K562 (cell line): ENCODE data around the gene SPON2. TPM values are rescaled to one million over a fixed set of nuclear protein-coding genes. Genes with fewer than 3 reads are reported as not detected.
A peak's percentile ranks its signal among the peaks of the same experiment; 100 is the strongest.

ENCODE experiments used
- ATAC-seq: fragments of 200-7000 bp; cut with Tn5 transposase; 3 replicates; pipeline ENCODE4 v1.9.1; 2020; ENCODE audit warnings: moderate library complexity
- BruUV-seq: library from RNA; stranded (reverse); fragments of 400-500 nt; replicated peaks from 2 replicates; lab custom pipeline; 2021; lab: Mats Ljungman, UMichigan
- CTCF ChIA-PET: fragments of 300-600 bp; formaldehyde crosslinking; extraction: SDS; loops from one replicate; lab custom pipeline; 2021; ENCODE audit warnings: low intra/inter-chr PET ratio; lab: Yijun Ruan, JAX
- POLR2A ChIA-PET: fragments of 300-600, 350-650 bp; sonication (Branson Sonifier 250); formaldehyde crosslinking; extraction: SDS; loops from one replicate; lab custom pipeline; 2021; ENCODE audit warnings: antibody characterized with exemption, inconsistent platforms; lab: Yijun Ruan, JAX
- DNase-seq, 4 experiments: peaks; one replicate each; pipeline versions ENCODE4 v3.0.0 to v3.0.0-alpha.2; 2011 to 2018; ENCODE audit warnings: low spot score in 3 of 4, mixed read lengths in 3 of 4; ENCODE audit errors: extremely low read depth in 1 of 4
- FAIRE-seq: peaks from 2 replicates; lab custom pipeline; 2011; peaks lifted over from hg19 to GRCh38; lab: Jason Lieb, UNC
- H2AFZ ChIP-seq: 2 replicates; pipeline ENCODE4 v1.6.0; 2011; ENCODE audit warnings: low read depth, low read length, control low read depth, inconsistent platforms
- H3K27ac ChIP-seq: fragments of 200-600 bp; 3 replicates; pipeline ENCODE4 v1.8.0; 2011; ENCODE audit warnings: low read depth, mild to moderate bottlenecking, control low read depth, inconsistent platforms, low read length, moderate library complexity, mixed read lengths; ENCODE audit errors: extremely low read depth
- H3K27me3 ChIP-seq, 2 experiments: fragments of 300-600 bp in 1 of 2; 2 replicates in 1 of 2; 3 replicates in 1 of 2; pipeline versions ENCODE4 v1.6.0 to v1.8.0; 2011; ENCODE audit warnings: inconsistent platforms in 2 of 2, low read length in 2 of 2, mild to moderate bottlenecking in 1 of 2, mixed read lengths in 1 of 2, moderate library complexity in 1 of 2; ENCODE audit not compliant: control insufficient read depth in 2 of 2, insufficient read depth in 2 of 2
- H3K36me3 ChIP-seq: fragments of 300-600 bp; 3 replicates; pipeline ENCODE4 v1.8.0; 2011; ENCODE audit warnings: mild to moderate bottlenecking, low read length, inconsistent platforms; ENCODE audit not compliant: control insufficient read depth, insufficient read depth
- H3K4me1 ChIP-seq, 2 experiments: fragments of 200-600 bp in 1 of 2; replicated peaks in 1 of 2; 2 replicates in 1 of 2; 3 replicates in 1 of 2; pipeline versions ENCODE4 v1.5.1 to v1.8.0; 2011; ENCODE audit warnings: inconsistent platforms in 2 of 2, low read length in 2 of 2, mild to moderate bottlenecking in 1 of 2, mixed read lengths in 1 of 2, moderate library complexity in 1 of 2; ENCODE audit not compliant: control insufficient read depth in 2 of 2, insufficient read depth in 2 of 2
- H3K4me2 ChIP-seq: 2 replicates; pipeline ENCODE4 v1.6.1; 2011; ENCODE audit warnings: low read length, control low read depth, inconsistent platforms, mixed read lengths; ENCODE audit not compliant: insufficient read depth
- H3K4me3 ChIP-seq: fragments of 200-600 bp; sonication (generic), shearing (Covaris generic); 2 replicates; pipeline ENCODE4 v1.5.1; 2016; ENCODE audit warnings: control low read depth, inconsistent platforms
- H3K79me2 ChIP-seq: fragments of 200-600 bp; 3 replicates; pipeline ENCODE4 v1.8.0; 2011; ENCODE audit warnings: low read length, inconsistent platforms; ENCODE audit not compliant: control insufficient read depth, insufficient read depth
- H3K9ac ChIP-seq, 2 experiments: 2 replicates each; pipeline versions ENCODE4 v1.6.0 to v1.6.1; 2011; ENCODE audit warnings: low read depth in 2 of 2, low read length in 2 of 2, control low read depth in 1 of 2, inconsistent platforms in 1 of 2, mild to moderate bottlenecking in 1 of 2, mixed read lengths in 1 of 2; ENCODE audit not compliant: insufficient read depth in 1 of 2
- H3K9me1 ChIP-seq: one replicate; pipeline ENCODE4 v1.6.0; 2011; ENCODE audit warnings: inconsistent platforms, mild to moderate bottlenecking, low read length, moderate library complexity; ENCODE audit not compliant: control insufficient read depth, insufficient read depth
- H3K9me3 ChIP-seq: replicated peaks from 2 replicates; pipeline ENCODE4 v1.5.1; 2011; ENCODE audit warnings: low read depth, low read length, inconsistent platforms; ENCODE audit not compliant: control insufficient read depth, insufficient read depth
- H4K20me1 ChIP-seq: replicated peaks from 2 replicates; pipeline ENCODE4 v1.6.1; 2011; ENCODE audit warnings: low read length, inconsistent platforms, mixed read lengths; ENCODE audit not compliant: control insufficient read depth, insufficient read depth
- FOXK2 ChIP-seq, 2 experiments: fragments of 450-650 bp; IDR thresholded peaks in 1 of 2; conservative IDR thresholded peaks in 1 of 2; 2 replicates each; pipeline ENCODE4 v1.6.1; 2016; ENCODE audit warnings: low read depth in 2 of 2, mild to moderate bottlenecking in 1 of 2
- PRDM10 ChIP-seq: fragments of 450-650 bp; IDR thresholded peaks from 2 replicates; pipeline ENCODE4 v1.6.1; 2018; ENCODE audit not compliant: partially characterized antibody
- ZBTB7A ChIP-seq: IDR thresholded peaks from 2 replicates; pipeline ENCODE4 v1.6.1; 2011; ENCODE audit warnings: low read depth, mild to moderate bottlenecking, low read length, moderate library complexity, borderline replicate concordance; ENCODE audit not compliant: control insufficient read depth
- ZNF766 ChIP-seq: fragments of 200-800 bp; sonication (Bioruptor generic); conservative IDR thresholded peaks from 2 replicates; pipeline ENCODE4 v1.6.1; 2016; ENCODE audit warnings: missing genetic modification characterization, missing compliant biosample characterization
- WGBS: fragments of 100-300 bp; shearing (Covaris generic); methylation state at CpG from one replicate; pipeline ENCODE4 v1.1.6; 2016; ENCODE audit warnings: low coverage, mixed read lengths; ENCODE audit not compliant: insufficient coverage; ENCODE audit errors: missing lambda C conversion rate; 5-methylcytosine and 5-hydroxymethylcytosine counted together
- in situ Hi-C: fragments of 300-500 bp; cut with MboI; formaldehyde crosslinking; loops from 4 replicates; pipeline ENCODE4 v1.15.0; 2018; ENCODE audit warnings: inconsistent platforms, mixed read lengths
- intact Hi-C: fragments of 100-400 bp; cut with micrococcal nuclease; formaldehyde crosslinking; loops from 2 replicates; pipeline ENCODE4 v1.14.2; 2022
- polyA plus RNA-seq, 8 experiments: library from polyadenylated mRNA; depleted of rRNA in 4 of 8; stranded (reverse) in 5 of 8; unstranded in 3 of 8; fragments of >200 nt; fragmentation: Nextera tagmentation in 2 of 8; fragmentation: Illumina TruSeq in 1 of 8; extraction: Ambion mirVana in 2 of 8; extraction: Trizol in 1 of 8; gene quantifications; 2 replicates each; pipeline versions ENCODE4 v1.2.1 to v1.2.3, GENCODE V29; 2011 to 2014; ENCODE audit warnings: inconsistent platforms in 1 of 8, missing spikeins in 1 of 8
- total RNA-seq, 7 experiments: library from RNA; depleted of rRNA in 6 of 7; stranded (reverse); fragments of >200 nt in 6 of 7; fragmentation: Illumina TruSeq in 2 of 7; extraction: Trizol in 2 of 7; gene quantifications; 2 replicates each; pipeline versions ENCODE4 v1.2.1 to v1.2.3, GENCODE V29; 2011 to 2021; ENCODE audit warnings: low replicate concordance in 1 of 7

The SPON2 gene
- total and polyA plus RNA-seq, 9 of the 15 experiments (the other 6 are each of a cell fraction or from before 2014, with no cell fraction given): 0.21 to 2.2 (median 0.83) TPM

GRCh38 chr4:1175635-1176229 lies 3.3 kb upstream of the SPON2 start:
- no peaks in the 10 kb centered on the region for H3K79me2 ChIP-seq
- FAIRE-seq (no peak), ATAC-seq (no peak), DNase-seq (no peak)
- in situ Hi-C loops: no loop called here
- WGBS: 41% methylated on average over 5 of the region's 7 CpGs
- H3K4me1 ChIP-seq: peaks cover 9 to 48% of the 10 kb centered on the region in 2 experiments; a peak in 4 of 5 replicates
- intact Hi-C loops: no loop called here
- peaks cover 5% of the 10 kb centered on the region for H3K9me3 ChIP-seq
- H3K9ac ChIP-seq: 0 out of 4 replicates have a peak overlapping the region, but pooled peaks of 1 of the 2 experiments have one; percentile 28
- H4K20me1 ChIP-seq: no peaks in the 10 kb centered on the region
- H3K4me2 ChIP-seq: no peak overlapping the region
- no peaks in the 10 kb centered on the region for H3K36me3 ChIP-seq
- H2AFZ ChIP-seq: no peak overlapping the region
- no TSS peak for BruUV-seq
- TF ChIP-seq FOXK2 (conservative IDR thresholded peaks at IDR 0.05 in 1 of 2, IDR thresholded peaks at IDR 0.05 in 1 of 2; ENCODE audit: low read depth in 2 of 2) (no peak), PRDM10 (peak; percentile 55), ZNF766 (CRISPR knock-in tag) (no peak), ZBTB7A (0 out of 2 replicates have a peak, but pooled peaks have one; percentile 15)
- ChIA-PET CTCF (no interaction called here), POLR2A (interaction anchor here (0.8 kb wide), 1 partner anchor 18 kb away, joined by 3 read pairs; no protein-coding TSS in a partner anchor)
- no peaks in the 10 kb centered on the region for H3K27me3 ChIP-seq
- H3K27ac ChIP-seq: no peak overlapping the region; the same call in 2 of the 3 replicates
- no peak overlapping the region for H3K4me3 ChIP-seq
- H3K9me1 ChIP-seq: no peaks in the 10 kb centered on the region
